IMR-90 (cell line): Measurements from ENCODE around the gene DALRD3. TPM values are rescaled to one million over a fixed set of nuclear protein-coding genes. Genes with fewer than 3 reads are reported as not detected.

ENCODE experiments used
- ATAC-seq: fragments of 200-7000 bp; cut with Tn5 transposase; 2 replicates; pipeline ENCODE4 v1.9.1; 2020; ENCODE audit warnings: low read depth, mild to moderate bottlenecking, moderate library complexity
- BruUV-seq: library from RNA; stranded (reverse); fragments of 400-500 nt; replicated peaks from 2 replicates; lab custom pipeline; 2021; lab: Mats Ljungman, UMichigan
- CTCF ChIA-PET: fragments of 300-600 bp; formaldehyde crosslinking; extraction: SDS; loops from one replicate; lab custom pipeline; 2021; ENCODE audit warnings: antibody characterized with exemption; lab: Yijun Ruan, JAX
- POLR2A ChIA-PET: fragments of 300-600 bp; sonication (Branson Sonifier 250); formaldehyde crosslinking; loops from one replicate; lab custom pipeline; 2022; ENCODE audit warnings: antibody characterized with exemption; ENCODE audit not compliant: unreplicated experiment; lab: Charles Lee
- DNase-seq: peaks from one replicate; pipeline ENCODE4 v3.0.0; 2013
- H2AFZ ChIP-seq: replicated peaks from 2 replicates; pipeline ENCODE3; 2013; ENCODE audit warnings: low read length, mild to moderate bottlenecking; ENCODE audit not compliant: poor library complexity
- H2AK5ac ChIP-seq: 2 replicates; pipeline ENCODE4 v1.6.1; 2013; ENCODE audit warnings: low read depth, low read length, inconsistent platforms
- H2AK9ac ChIP-seq: replicated peaks from 2 replicates; pipeline ENCODE3; 2013; ENCODE audit warnings: mild to moderate bottlenecking, low read depth, low read length, moderate library complexity; ENCODE audit not compliant: poor library complexity
- H2BK120ac ChIP-seq: 2 replicates; pipeline ENCODE4 v1.6.1; 2013; ENCODE audit warnings: low read depth, low read length, inconsistent platforms
- H2BK15ac ChIP-seq: 3 replicates; pipeline ENCODE4 v1.6.1; 2013; ENCODE audit warnings: low read depth, low read length, inconsistent platforms
- H2BK20ac ChIP-seq: 2 replicates; pipeline ENCODE4 v1.6.1; 2013; ENCODE audit warnings: low read depth, mild to moderate bottlenecking, inconsistent platforms, low read length, moderate library complexity
- H2BK5ac ChIP-seq: 2 replicates; pipeline ENCODE4 v1.6.1; 2013; ENCODE audit warnings: mild to moderate bottlenecking, low read depth, low read length, inconsistent platforms; ENCODE audit not compliant: poor library complexity, severe bottlenecking
- H3K14ac ChIP-seq: replicated peaks from 2 replicates; pipeline ENCODE4 v1.6.1; 2013; ENCODE audit warnings: low read depth, low read length, inconsistent platforms
- H3K18ac ChIP-seq: 2 replicates; pipeline ENCODE4 v1.6.1; 2013; ENCODE audit warnings: low read depth, low read length, control low read depth
- H3K23ac ChIP-seq: 2 replicates; pipeline ENCODE4 v1.6.1; 2013; ENCODE audit warnings: low read depth, low read length, inconsistent platforms
- H3K27ac ChIP-seq: 2 replicates; pipeline ENCODE4 v1.5.1; 2013; ENCODE audit warnings: mild to moderate bottlenecking, control low read depth, low read length; ENCODE audit not compliant: insufficient read depth
- H3K27me3 ChIP-seq: 2 replicates; pipeline ENCODE4 v1.6.1; 2013; ENCODE audit warnings: low read length; ENCODE audit not compliant: control insufficient read depth, insufficient read depth
- H3K36me3 ChIP-seq: 2 replicates; pipeline ENCODE4 v1.6.1; 2013; ENCODE audit warnings: low read length, mixed read lengths; ENCODE audit not compliant: control insufficient read depth, insufficient read depth
- H3K4ac ChIP-seq: 2 replicates; pipeline ENCODE4 v1.6.1; 2013; ENCODE audit warnings: low read depth, low read length, inconsistent platforms
- H3K4me1 ChIP-seq: 2 replicates; pipeline ENCODE4 v1.6.1; 2013; ENCODE audit warnings: low read length, mixed read lengths; ENCODE audit not compliant: control insufficient read depth, insufficient read depth
- H3K4me2 ChIP-seq: 2 replicates; pipeline ENCODE4 v1.6.1; 2013; ENCODE audit warnings: low read depth, mild to moderate bottlenecking, control low read depth, low read length, moderate library complexity
- H3K4me3 ChIP-seq: 2 replicates; pipeline ENCODE4 v1.5.1; 2013; ENCODE audit warnings: low read depth, mild to moderate bottlenecking, control low read depth, low read length, moderate library complexity; ENCODE audit not compliant: insufficient read depth
- H3K56ac ChIP-seq: 2 replicates; pipeline ENCODE4 v1.6.1; 2013; ENCODE audit warnings: low read length, inconsistent platforms; ENCODE audit not compliant: insufficient read depth; ENCODE audit errors: extremely low read depth
- H3K79me1 ChIP-seq, 2 experiments: 2 replicates each; pipeline ENCODE4 v1.6.1; 2013; ENCODE audit warnings: low read length in 2 of 2, inconsistent platforms in 1 of 2, low read depth in 1 of 2
- H3K9ac ChIP-seq: 2 replicates; pipeline ENCODE4 v1.6.1; 2013; ENCODE audit warnings: low read depth, low read length, control low read depth
- H3K9me1 ChIP-seq: 2 replicates; pipeline ENCODE4 v1.6.1; 2013; ENCODE audit warnings: low read length, inconsistent platforms; ENCODE audit not compliant: insufficient read depth
- H3K9me3 ChIP-seq: 2 replicates; pipeline ENCODE4 v1.6.1; 2013; ENCODE audit warnings: low read length; ENCODE audit not compliant: control insufficient read depth, insufficient read depth
- H4K20me1 ChIP-seq: 2 replicates; pipeline ENCODE4 v1.6.1; 2013; ENCODE audit warnings: low read length, inconsistent platforms; ENCODE audit not compliant: insufficient read depth
- H4K5ac ChIP-seq: 2 replicates; pipeline ENCODE4 v1.6.1; 2013; ENCODE audit warnings: mild to moderate bottlenecking, low read depth, low read length, control low read depth
- H4K8ac ChIP-seq, 2 experiments: 2 replicates each; pipeline ENCODE4 v1.6.1; 2013; ENCODE audit warnings: low read depth in 2 of 2, low read length in 2 of 2, control low read depth in 1 of 2, inconsistent platforms in 1 of 2
- H4K91ac ChIP-seq: 2 replicates; pipeline ENCODE4 v1.6.1; 2013; ENCODE audit warnings: low read depth, low read length, inconsistent platforms; ENCODE audit not compliant: insufficient read depth
- CHD1 ChIP-seq: IDR thresholded peaks from 2 replicates; pipeline ENCODE4 v1.6.1; 2012; ENCODE audit warnings: low read depth, low read length, improper control_type of control experiment
- FOS ChIP-seq: fragments of 150-350 bp; IDR thresholded peaks from 2 replicates; pipeline ENCODE4 v1.6.1; 2016; ENCODE audit warnings: low read depth, low read length
- MAZ ChIP-seq: IDR thresholded peaks from 2 replicates; pipeline ENCODE4 v1.6.1; 2012; ENCODE audit warnings: low read depth, mild to moderate bottlenecking, low read length, improper control_type of control experiment, moderate library complexity, borderline replicate concordance
- RAD21 ChIP-seq: IDR thresholded peaks from 2 replicates; pipeline ENCODE4 v1.6.1; 2012; ENCODE audit warnings: low read length, improper control_type of control experiment
- RCOR1 ChIP-seq: IDR thresholded peaks from 2 replicates; pipeline ENCODE4 v1.6.1; 2012; ENCODE audit warnings: mild to moderate bottlenecking, low read length, improper control_type of control experiment; ENCODE audit not compliant: insufficient replicate concordance
- RFX5 ChIP-seq: IDR thresholded peaks from 2 replicates; pipeline ENCODE4 v1.8.0; 2012; ENCODE audit warnings: low read depth, mild to moderate bottlenecking, low read length, moderate library complexity
- WGBS, 2 experiments: methylation state at CpG; one replicate each; pipeline versions ENCODE4 v1.1.5 to v1.1.7; 2013; ENCODE audit warnings: missing lambda C conversion rate in 2 of 2; ENCODE audit not compliant: insufficient read length in 1 of 2; ENCODE audit errors: extremely low coverage in 2 of 2; 5-methylcytosine and 5-hydroxymethylcytosine counted together
- dilution Hi-C: fragments of 300-500 bp; cut with HindIII; formaldehyde crosslinking; loops from one replicate; pipeline ENCODE4 v1.14.3; 2018; ENCODE audit warnings: low sequenced_read_pairs; ENCODE audit not compliant: unreplicated experiment
- in situ Hi-C: fragments of 300-500 bp; cut with MboI; formaldehyde crosslinking; loops from 3 replicates; pipeline ENCODE4 v1.14.3; 2019; ENCODE audit warnings: low sequenced_read_pairs, inconsistent platforms, mixed read lengths
- intact Hi-C: fragments of 100-400 bp; cut with micrococcal nuclease; formaldehyde crosslinking; loops from 2 replicates; pipeline ENCODE4 v1.10.0; 2022
- polyA plus RNA-seq, 3 experiments: library from polyadenylated mRNA; depleted of rRNA; stranded (reverse); fragments of >200 nt; gene quantifications; 2 replicates each; pipeline ENCODE4 v1.2.3, GENCODE V29; 2012; ENCODE audit warnings: low replicate concordance in 1 of 3
- total RNA-seq: library from RNA; depleted of rRNA; stranded (reverse); fragments of >200 nt; gene quantifications from 2 replicates; pipeline ENCODE4 v1.2.3, GENCODE V29; 2012
- TF ChIP-seq, protein P1 (sequence below): conservative IDR thresholded peaks from 2 replicates; pipeline ENCODE4 v1.5.1; 2012; ENCODE audit warnings: mild to moderate bottlenecking, low read depth, low read length, improper control_type of control experiment

DALRD3 gene
- total and polyA plus RNA-seq, 2 of the 4 experiments (the other 2 are of a cell fraction): 27.8 to 42.2 TPM

DNA sequence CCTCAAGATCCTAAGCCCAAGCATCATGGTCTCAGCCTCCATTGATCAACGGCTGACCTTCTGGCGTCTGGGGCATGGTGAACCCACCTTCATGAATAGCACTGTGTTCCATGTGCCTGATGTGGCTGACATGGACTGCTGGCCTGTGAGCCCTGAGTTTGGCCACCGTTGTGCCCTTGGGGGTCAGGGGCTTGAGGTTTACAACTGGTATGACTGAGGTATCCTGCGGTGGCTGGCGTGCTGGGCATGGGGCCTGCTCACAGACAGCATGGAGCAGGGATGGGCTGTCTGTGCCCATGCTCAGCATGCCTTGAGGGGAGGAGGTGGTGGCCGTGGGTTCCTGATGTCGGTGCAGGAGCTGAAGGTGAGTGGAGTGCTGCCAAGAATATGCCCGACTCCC, 3.3 kb downstream of the DALRD3 start:
- dilution Hi-C loops: no loop called here
- Histone ChIP-seq H3K27ac (no peak overlapping the region), H3K14ac (no peak overlapping the region), H2BK5ac (no peak overlapping the region), H2AFZ (peak overlapping the region; percentile 29), H3K36me3 (peaks cover 52% of the 10 kb centered on the region), H3K23ac (no peak overlapping the region), H3K4ac (no peak overlapping the region), H4K8ac (no peak overlapping the region), H3K4me3 (no peak overlapping the region), H2AK9ac (peak overlapping the region; percentile 36), H3K27me3 (no peaks in the 10 kb centered on the region), H2BK20ac (no peak overlapping the region), H3K79me1 (peaks cover 13 to 85% of the 10 kb centered on the region in 2 experiments; a peak in 3 of 4 replicates), H4K20me1 (peaks cover 41% of the 10 kb centered on the region), H4K91ac (no peak overlapping the region), H3K4me1 (peaks cover 10% of the 10 kb centered on the region), H3K9me3 (no peaks in the 10 kb centered on the region), H3K9me1 (peaks cover 14% of the 10 kb centered on the region), H3K56ac (no peak overlapping the region), H4K5ac (no peak overlapping the region), H3K9ac (no peak overlapping the region), H2AK5ac (no peak overlapping the region), H2BK15ac (no peak overlapping the region), H2BK120ac (no peak overlapping the region), H3K18ac (no peak overlapping the region), H3K4me2 (no peak overlapping the region)
- intact Hi-C loops: no loop called here
- in situ Hi-C loops: no loop called here
- ChIA-PET POLR2A (no interaction called here), CTCF (no interaction called here)
- no TSS peak for BruUV-seq
- DNase-seq (no peak), ATAC-seq (no peak)
- TF ChIP-seq MAZ (no peak), CHD1 (no peak), FOS (no peak), RCOR1 (no peak), RAD21 (no peak), RFX5 (no peak)
- TF ChIP-seq, protein P1, sequence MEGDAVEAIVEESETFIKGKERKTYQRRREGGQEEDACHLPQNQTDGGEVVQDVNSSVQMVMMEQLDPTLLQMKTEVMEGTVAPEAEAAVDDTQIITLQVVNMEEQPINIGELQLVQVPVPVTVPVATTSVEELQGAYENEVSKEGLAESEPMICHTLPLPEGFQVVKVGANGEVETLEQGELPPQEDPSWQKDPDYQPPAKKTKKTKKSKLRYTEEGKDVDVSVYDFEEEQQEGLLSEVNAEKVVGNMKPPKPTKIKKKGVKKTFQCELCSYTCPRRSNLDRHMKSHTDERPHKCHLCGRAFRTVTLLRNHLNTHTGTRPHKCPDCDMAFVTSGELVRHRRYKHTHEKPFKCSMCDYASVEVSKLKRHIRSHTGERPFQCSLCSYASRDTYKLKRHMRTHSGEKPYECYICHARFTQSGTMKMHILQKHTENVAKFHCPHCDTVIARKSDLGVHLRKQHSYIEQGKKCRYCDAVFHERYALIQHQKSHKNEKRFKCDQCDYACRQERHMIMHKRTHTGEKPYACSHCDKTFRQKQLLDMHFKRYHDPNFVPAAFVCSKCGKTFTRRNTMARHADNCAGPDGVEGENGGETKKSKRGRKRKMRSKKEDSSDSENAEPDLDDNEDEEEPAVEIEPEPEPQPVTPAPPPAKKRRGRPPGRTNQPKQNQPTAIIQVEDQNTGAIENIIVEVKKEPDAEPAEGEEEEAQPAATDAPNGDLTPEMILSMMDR: no peak
- WGBS, 2 experiments: 100% methylated on average over 1 of the region's 8 CpGs; no CpG with 5 or more reads in 1 of the 2 experiments
